Astrocyte (in vitro differentiated cells and primary cell): ENCODE data around the gene STK24. TPM values are rescaled to one million over a fixed set of nuclear protein-coding genes. Genes with fewer than 3 reads are reported as not detected.
"Not testable (repeated sequence)": the region's sequence is repeated elsewhere in the genome, so short reads cannot be mapped to it uniquely, and the experiment has no call there.

ENCODE experiments used
- DNase-seq: peaks from one replicate; pipeline ENCODE4 v3.0.0-alpha.2; 2010; ENCODE audit warnings: low read depth
- FAIRE-seq: peaks from 2 replicates; lab custom pipeline; 2011; peaks lifted over from hg19 to GRCh38; lab: Jason Lieb, UNC
- H2AFZ ChIP-seq: 2 replicates; pipeline ENCODE4 v1.6.0; 2012; ENCODE audit warnings: low read depth, low read length, inconsistent platforms
- H3K27ac ChIP-seq: 2 replicates; pipeline ENCODE4 v1.5.1; 2011; ENCODE audit warnings: low read depth, low read length, inconsistent platforms
- H3K27me3 ChIP-seq: 2 replicates; pipeline ENCODE4 v1.6.0; 2011; ENCODE audit warnings: low read length, inconsistent platforms; ENCODE audit not compliant: insufficient read depth
- H3K36me3 ChIP-seq: 2 replicates; pipeline ENCODE4 v1.5.1; 2011; ENCODE audit warnings: low read length, inconsistent platforms; ENCODE audit not compliant: insufficient read depth
- H3K4me1 ChIP-seq: 2 replicates; pipeline ENCODE4 v1.5.1; 2011; ENCODE audit warnings: low read length, inconsistent platforms; ENCODE audit not compliant: insufficient read depth
- H3K4me2 ChIP-seq: 2 replicates; pipeline ENCODE4 v1.6.0; 2012; ENCODE audit warnings: low read length, inconsistent platforms
- H3K4me3 ChIP-seq: 2 replicates; pipeline ENCODE4 v1.5.1; 2011; ENCODE audit warnings: low read depth, mild to moderate bottlenecking, low read length, inconsistent platforms; ENCODE audit not compliant: insufficient read depth
- H3K79me2 ChIP-seq: 2 replicates; pipeline ENCODE4 v1.6.0; 2012; ENCODE audit warnings: mild to moderate bottlenecking, low read length, inconsistent platforms; ENCODE audit not compliant: insufficient read depth
- H3K9ac ChIP-seq: 2 replicates; pipeline ENCODE4 v1.6.0; 2012; ENCODE audit warnings: mild to moderate bottlenecking, low read length, inconsistent platforms
- H3K9me3 ChIP-seq: 2 replicates; pipeline ENCODE4 v1.5.1; 2012; ENCODE audit warnings: low read depth, mild to moderate bottlenecking, low read length, inconsistent platforms; ENCODE audit not compliant: insufficient read depth
- H4K20me1 ChIP-seq: 2 replicates; pipeline ENCODE4 v1.6.0; 2012; ENCODE audit warnings: low read length, inconsistent platforms; ENCODE audit not compliant: insufficient read depth
- H3K27ac Mint-ChIP-seq: one replicate; pipeline ENCODE4 v1.8.0; 2021; ENCODE audit warnings: mild to moderate bottlenecking, mixed read lengths; ENCODE audit not compliant: unreplicated experiment
- H3K27me3 Mint-ChIP-seq: one replicate; pipeline ENCODE4 v1.8.0; 2021; ENCODE audit warnings: low read depth, mixed read lengths; ENCODE audit not compliant: unreplicated experiment
- H3K36me3 Mint-ChIP-seq: one replicate; pipeline ENCODE4 v1.8.0; 2021; ENCODE audit warnings: low read depth, mixed read lengths; ENCODE audit not compliant: unreplicated experiment
- H3K4me1 Mint-ChIP-seq: one replicate; pipeline ENCODE4 v1.8.0; 2021; ENCODE audit warnings: low read depth, mixed read lengths; ENCODE audit not compliant: unreplicated experiment
- H3K4me3 Mint-ChIP-seq: one replicate; pipeline ENCODE4 v1.8.0; 2021; ENCODE audit warnings: mild to moderate bottlenecking, moderate library complexity, mixed read lengths; ENCODE audit not compliant: unreplicated experiment
- H3K9me3 Mint-ChIP-seq: one replicate; pipeline ENCODE4 v1.8.0; 2021; ENCODE audit warnings: mild to moderate bottlenecking, mixed read lengths; ENCODE audit not compliant: unreplicated experiment
- EZH2 ChIP-seq: IDR thresholded peaks from 2 replicates; pipeline ENCODE4 v1.6.1; 2012; ENCODE audit warnings: mild to moderate bottlenecking, low read length, inconsistent platforms; ENCODE audit not compliant: insufficient read depth
- total RNA-seq: library from RNA; stranded (reverse); gene quantifications from 2 replicates; pipeline ENCODE4 v1.2.1, GENCODE V29; 2021
- TF ChIP-seq, protein P1 (sequence below): IDR thresholded peaks from 2 replicates; pipeline ENCODE4 v1.5.1; 2011; ENCODE audit warnings: low read depth, mild to moderate bottlenecking, inconsistent platforms, low read length, moderate library complexity; ENCODE audit not compliant: insufficient read depth

STK24 gene
- total RNA-seq, 1 donor from 2014 or later: 96.1 TPM

DNA sequence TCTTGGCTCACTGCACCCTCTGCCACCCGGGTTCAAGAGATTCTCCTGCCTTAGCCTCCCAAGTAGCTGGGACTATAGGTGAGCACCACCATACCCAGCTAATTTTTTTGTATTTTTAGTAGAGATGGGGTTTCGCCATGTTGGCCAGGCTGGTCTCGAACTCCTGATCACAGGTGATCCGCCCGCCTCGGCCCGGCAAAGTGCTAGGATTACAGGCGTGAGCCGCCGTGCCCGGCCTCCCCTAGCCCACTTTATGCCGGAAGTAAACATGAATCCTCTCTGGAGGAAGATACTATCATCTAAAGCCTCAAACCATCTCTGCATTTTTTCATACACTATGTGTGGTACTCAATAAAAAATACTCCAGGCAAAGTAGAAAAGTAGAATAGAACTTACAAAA, 12.6 kb upstream of the STK24 start:
- not testable (repeated sequence) for H3K27ac ChIP-seq, H3K9ac ChIP-seq, H3K27me3 Mint-ChIP-seq, H3K79me2 ChIP-seq, H3K27me3 ChIP-seq, H3K4me1 Mint-ChIP-seq, H3K36me3 Mint-ChIP-seq, H3K9me3 Mint-ChIP-seq, H3K4me1 ChIP-seq, H3K36me3 ChIP-seq, H3K4me3 Mint-ChIP-seq, DNase-seq, H2AFZ ChIP-seq, FAIRE-seq, H3K27ac Mint-ChIP-seq, H4K20me1 ChIP-seq, H3K4me3 ChIP-seq, H3K4me2 ChIP-seq, H3K9me3 ChIP-seq

DNA sequence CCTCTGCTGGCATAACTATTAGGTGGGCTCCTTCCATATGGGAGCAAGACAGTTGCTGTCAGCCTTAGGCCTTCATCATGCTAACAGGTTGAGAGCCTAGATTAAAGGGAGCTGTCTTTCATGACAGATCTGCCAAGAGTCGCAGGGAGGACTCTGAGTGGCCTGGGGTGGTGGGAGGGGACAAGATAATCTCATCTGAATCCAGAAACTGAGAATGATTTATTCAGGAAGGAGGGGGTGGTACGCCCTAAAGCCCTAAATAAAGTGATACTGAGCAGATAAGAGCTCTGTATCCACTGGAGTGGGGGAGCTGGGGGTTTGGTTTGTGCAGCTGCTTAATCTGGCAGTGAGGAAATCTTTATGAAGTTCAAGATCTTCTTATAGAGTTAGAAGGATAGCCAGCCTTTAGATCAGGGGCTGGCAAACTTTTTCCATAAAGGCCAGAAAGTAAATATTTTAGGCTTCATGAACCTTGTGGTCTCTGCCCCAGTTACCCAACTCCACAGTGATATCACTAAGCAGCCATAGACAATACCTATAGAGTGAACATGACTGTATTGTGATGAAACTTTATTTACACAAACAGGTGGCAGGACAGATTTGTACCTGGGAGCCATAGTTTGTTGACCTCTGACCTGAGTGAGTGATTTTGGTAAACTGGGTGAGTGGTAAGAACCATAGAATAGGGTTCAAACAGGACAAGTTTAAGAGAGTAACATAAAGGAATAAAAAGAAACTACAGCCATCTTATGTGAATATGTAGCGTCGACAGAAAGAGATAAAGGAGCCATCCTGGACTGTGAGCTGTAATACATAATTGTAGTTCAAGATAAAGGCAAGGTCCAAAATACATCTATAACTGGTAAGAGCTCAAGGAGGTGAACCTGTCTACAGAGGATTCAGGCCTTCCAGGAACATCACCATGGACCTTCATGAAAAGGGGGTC, 9.8 kb upstream of the STK24 start:
- Mint-ChIP-seq H3K27ac (no peak overlapping the region), H3K4me3 (no peak overlapping the region), H3K36me3 (no peaks in the 10 kb centered on the region), H3K9me3 (peaks cover 1% of the 10 kb centered on the region), H3K4me1 (peaks cover 21% of the 10 kb centered on the region), H3K27me3 (no peaks in the 10 kb centered on the region)
- Histone ChIP-seq H3K9me3 (no peaks in the 10 kb centered on the region), H3K4me1 (peaks cover 15% of the 10 kb centered on the region), H3K27me3 (no peaks in the 10 kb centered on the region), H3K36me3 (no peaks in the 10 kb centered on the region), H3K4me3 (no peak overlapping the region), H3K27ac (no peak overlapping the region), H3K9ac (no peak overlapping the region), H2AFZ (no peak overlapping the region), H3K79me2 (no peaks in the 10 kb centered on the region), H4K20me1 (no peaks in the 10 kb centered on the region), H3K4me2 (no peak overlapping the region)
- FAIRE-seq (no peak), DNase-seq (no peak)
- TF ChIP-seq, protein P1, sequence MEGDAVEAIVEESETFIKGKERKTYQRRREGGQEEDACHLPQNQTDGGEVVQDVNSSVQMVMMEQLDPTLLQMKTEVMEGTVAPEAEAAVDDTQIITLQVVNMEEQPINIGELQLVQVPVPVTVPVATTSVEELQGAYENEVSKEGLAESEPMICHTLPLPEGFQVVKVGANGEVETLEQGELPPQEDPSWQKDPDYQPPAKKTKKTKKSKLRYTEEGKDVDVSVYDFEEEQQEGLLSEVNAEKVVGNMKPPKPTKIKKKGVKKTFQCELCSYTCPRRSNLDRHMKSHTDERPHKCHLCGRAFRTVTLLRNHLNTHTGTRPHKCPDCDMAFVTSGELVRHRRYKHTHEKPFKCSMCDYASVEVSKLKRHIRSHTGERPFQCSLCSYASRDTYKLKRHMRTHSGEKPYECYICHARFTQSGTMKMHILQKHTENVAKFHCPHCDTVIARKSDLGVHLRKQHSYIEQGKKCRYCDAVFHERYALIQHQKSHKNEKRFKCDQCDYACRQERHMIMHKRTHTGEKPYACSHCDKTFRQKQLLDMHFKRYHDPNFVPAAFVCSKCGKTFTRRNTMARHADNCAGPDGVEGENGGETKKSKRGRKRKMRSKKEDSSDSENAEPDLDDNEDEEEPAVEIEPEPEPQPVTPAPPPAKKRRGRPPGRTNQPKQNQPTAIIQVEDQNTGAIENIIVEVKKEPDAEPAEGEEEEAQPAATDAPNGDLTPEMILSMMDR: no peak
- no peak for TF ChIP-seq EZH2

DNA sequence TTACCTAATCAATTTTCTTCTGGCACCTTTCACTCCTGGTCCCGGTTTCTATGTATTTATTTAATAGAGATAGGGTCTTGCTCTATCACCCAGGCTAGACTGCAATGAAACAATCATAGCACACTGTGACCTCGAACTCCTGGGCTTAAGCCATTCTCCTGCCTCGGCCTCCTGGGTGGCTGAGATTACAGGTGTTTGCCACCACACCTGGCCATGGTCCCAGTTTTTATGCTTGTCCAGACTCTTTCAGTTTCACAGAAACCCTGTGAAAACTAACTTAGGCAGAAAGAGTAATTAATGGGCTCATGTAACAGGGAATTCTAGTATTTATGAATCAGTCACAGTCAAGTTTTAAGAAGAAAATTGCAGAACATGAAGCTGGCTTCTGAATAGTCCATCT, 9.0 kb upstream of the STK24 start:
- no peaks in the 10 kb centered on the region for H4K20me1 ChIP-seq
- no peak overlapping the region for H2AFZ ChIP-seq
- Mint-ChIP-seq H3K27ac (peak overlapping the region; percentile 53), H3K9me3 (peaks cover 1% of the 10 kb centered on the region), H3K4me3 (no peak overlapping the region), H3K4me1 (peaks cover 24% of the 10 kb centered on the region), H3K36me3 (no peaks in the 10 kb centered on the region), H3K27me3 (no peaks in the 10 kb centered on the region)
- H3K79me2 ChIP-seq: no peaks in the 10 kb centered on the region
- H3K36me3 ChIP-seq: no peaks in the 10 kb centered on the region
- DNase-seq: no peak
- no peak for FAIRE-seq
- no peak overlapping the region for H3K4me3 ChIP-seq
- no peak overlapping the region for H3K4me2 ChIP-seq
- H3K4me1 ChIP-seq: peaks cover 20% of the 10 kb centered on the region
- TF ChIP-seq EZH2: no peak
- TF ChIP-seq, protein P1: no peak
- H3K9me3 ChIP-seq: no peaks in the 10 kb centered on the region
- no peak overlapping the region for H3K9ac ChIP-seq
- no peak overlapping the region for H3K27ac ChIP-seq
- H3K27me3 ChIP-seq: no peaks in the 10 kb centered on the region
